Measurements from ENCODE around the gene PADI6.
A peak's percentile ranks its signal among the peaks of the same experiment; 100 is the strongest.

Gene PADI6

GRCh38 chr1:17437260-17437579 lies 65.2 kb downstream of the PADI6 start:
- DNase-seq: no peak

DNA sequence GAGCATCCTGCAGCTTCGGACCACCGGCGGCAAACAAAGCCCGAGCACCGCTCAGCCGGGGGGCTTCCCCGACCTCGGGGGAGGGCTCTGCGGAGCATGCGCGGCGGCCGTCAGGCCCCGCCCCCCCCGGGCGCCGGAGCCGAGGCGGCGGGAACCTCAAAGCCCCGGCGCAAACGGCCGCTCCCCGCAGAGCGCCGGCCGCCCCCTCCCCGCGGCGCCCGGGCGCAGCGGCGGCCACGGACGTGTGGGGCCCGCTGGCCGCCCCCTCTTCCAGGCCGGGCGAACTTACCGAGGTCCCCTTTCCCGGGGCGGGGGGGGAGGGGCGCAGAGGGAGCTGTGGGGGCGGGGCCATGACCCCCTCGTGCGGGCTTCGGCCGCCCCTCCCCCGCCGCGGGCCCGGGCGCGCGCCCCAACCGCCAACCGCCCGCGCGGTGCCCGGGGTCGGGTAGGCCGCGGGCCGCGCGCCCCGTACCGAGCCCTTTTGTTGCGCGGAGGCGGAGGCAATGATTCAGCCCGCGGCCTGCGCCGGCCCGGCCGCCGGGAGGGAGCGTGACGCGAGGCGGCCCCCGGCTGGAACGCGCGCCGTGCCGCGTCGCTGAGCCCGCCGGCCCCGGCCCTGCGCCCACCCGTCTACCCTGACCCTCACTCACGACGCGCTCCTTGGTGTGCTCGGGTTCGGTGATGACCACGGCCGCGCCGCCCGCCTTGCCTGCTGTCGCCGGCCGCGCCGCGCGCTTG lies 65.8 kb downstream of the PADI6 start:
- peak; percentile 72 for DNase-seq

DNA sequence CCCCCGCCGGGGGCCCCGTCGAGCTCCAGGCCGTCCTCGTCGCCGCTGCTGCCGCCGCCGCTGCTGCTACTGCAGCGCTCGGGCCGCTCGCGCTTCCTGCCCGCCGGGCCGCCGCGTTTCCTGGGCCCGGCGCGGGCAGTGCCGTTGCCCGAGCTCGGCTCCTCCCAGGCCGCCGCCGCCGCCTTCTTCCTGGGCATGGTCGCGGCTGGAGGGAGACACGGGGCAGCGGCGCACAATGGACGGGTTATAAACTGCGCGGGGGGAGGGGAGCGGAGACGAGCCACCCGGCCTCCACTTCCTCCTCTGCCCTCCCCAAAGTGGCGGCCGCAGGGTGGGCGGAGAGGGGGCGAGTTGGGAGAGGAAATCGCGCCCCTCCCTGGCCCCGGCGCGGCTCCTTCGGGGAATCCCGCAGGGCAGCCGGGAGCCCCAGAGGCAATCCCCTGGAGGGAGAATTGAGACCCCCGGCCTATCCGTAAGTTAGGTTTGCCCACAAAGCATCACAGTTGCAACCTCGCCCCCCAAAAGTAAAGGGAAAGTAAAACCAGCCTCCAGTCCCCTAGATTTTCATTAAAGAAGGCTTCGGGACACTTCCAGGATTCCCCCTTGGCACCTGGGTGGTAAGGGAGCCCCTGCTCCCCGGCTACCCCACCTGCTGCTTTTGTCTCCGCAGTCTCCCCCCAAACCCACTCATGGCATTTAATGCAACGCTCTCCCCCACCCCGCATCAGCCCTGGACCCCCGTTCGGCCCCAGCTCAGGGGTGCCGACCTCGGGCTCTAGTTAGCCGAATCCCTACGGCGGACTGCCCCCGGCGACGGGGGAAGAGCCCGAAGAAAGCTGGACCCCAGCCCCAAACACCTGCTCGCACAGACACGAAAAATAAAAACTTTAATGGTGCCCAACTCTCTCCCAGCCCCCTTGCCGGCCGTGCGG lies 66.6 kb downstream of the PADI6 start:
- DNase-seq: peak; percentile 79

DNA sequence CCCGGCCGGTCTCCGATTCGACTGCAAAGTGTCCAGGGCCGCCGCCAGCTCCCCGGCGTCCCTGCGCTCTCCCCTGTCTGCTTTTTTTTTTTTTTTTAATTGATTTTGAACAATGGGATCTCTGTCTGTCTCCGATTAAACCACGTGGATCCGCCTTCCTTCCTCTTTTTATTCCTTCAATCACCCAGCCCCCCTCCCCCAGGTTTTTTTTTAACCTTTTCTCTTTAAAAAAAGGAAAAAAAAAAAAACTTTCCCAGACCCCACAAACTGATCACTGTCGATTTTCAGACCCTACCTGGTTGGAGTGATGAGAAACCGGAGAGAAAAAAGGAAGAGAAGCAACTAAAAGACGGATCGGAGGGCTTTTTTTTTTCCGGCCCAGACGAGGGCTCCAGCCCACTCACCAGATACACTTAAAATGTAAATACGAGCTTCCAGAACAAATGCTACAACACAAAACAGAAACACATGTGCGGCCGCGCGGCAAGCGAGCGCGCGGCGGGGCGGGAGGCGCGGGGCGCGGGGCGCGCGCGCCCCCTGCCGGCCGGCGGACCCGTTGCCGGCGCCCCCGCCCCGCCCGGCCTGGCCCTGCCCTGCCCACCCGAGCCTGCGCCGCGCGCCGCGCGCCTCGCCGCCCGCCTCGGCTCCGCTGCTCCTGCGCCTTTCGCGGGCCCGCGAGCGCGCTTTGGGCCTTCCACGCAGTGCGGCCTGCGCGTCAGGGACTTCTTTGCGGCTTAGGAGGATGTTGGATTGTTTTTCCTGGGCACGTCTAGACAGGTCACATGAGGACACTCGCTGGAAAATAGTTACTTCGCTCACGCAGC lies 67.5 kb downstream of the PADI6 start, which contains the start of gene RCC2:
Gene RCC2 (minus strand): TSS at position 428 of the 824 bp plus-strand sequence. CDS start 1,163 bp downstream, outside the sequence.
- peak; percentile 79 for DNase-seq

GRCh38 chr1:17440074-17440826 lies 68.3 kb downstream of the PADI6 start:
- no peak for DNase-seq

GRCh38 chr1:17440827-17441168 lies 68.8 kb downstream of the PADI6 start:
- no peak for DNase-seq

DNA sequence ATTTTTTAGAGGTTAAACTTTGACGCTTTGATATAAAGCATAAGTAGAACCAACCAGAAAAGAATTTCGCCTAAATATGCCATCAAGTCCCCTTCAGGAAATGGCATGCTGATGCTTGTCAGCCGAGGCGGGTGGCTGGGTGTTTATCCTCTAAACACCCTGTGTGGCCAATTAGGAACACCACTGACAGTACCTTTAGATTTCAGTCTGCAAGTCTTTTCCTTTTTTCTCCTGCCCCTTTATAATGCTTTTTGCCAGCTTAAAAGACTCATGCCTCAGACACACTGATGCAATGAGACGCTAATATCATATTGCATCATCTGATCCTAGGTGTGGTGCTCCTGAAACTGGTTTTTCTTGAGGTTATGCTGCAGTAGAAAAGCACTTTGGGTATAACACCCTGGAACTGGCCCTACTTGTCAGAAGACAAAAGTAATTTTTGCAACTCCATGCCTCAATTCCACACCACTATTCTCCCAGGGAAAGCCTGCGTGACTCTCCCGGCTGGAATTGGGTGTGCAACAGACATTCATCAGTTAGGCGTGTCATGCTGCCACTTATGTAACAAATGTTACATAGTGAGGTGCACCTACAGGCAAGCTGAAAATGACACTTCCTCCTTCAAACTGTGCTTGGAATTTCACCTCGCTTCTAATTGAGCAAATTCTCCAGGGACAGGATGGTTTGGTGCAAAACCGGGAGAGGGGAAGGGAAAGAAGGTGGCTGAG lies 69.4 kb downstream of the PADI6 start:
- DNase-seq: no peak

GRCh38 chr1:17441993-17442357 lies 70.0 kb downstream of the PADI6 start:
- no peak for DNase-seq

GRCh38 chr1:17442841-17443240 lies 70.8 kb downstream of the PADI6 start:
- no peak for DNase-seq

- no peak for DNase-seq
Measured at GRCh38 chr1:17447501-17447992, 75.6 kb downstream of the PADI6 start.

All from left hindlimb (tissue), 1 donor.